ENCODE measurements around the gene ATG13. TPM values are rescaled to one million over a fixed set of nuclear protein-coding genes. Genes with fewer than 3 reads are reported as not detected.

Gene ATG13
- polyA plus RNA-seq, 3 donors = 60.8 to 79.8 (median 70.3) TPM

DNA sequence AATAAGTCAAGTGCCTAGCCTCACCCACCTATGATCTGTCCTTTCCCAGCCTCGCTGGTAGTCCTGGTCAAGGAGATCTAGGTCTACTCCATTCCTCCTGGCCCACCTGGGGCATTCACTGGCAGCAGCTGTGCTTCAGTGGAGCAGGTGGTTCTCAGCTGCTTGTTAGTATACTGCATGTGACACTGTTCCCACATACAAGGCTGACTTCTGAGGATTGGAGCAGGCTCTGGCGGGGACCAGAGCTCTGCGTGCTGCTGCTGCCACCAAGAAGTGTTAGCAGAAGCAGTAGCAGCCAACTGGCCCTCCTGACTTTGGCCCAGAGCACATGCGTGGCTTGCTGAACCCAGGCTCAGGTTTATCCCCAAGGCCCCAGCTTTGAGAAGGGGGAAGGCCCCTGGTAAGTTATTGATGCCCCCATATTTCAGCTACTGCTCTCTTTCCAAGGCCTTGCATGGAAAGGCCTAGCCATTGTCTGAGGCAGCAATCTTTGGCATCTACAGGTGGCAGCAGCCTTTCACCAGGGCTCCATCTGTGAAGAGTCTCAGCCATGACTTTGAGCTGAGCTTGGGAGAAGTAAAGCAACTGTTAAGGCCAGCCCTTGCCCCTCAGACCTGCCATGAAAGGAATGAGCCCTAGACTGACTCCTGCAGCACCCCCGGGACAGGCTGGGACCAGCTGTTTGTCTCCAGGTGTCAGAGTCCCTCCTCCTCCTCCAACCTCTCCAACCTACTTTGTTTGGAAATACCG lies 56.5 kb downstream of the ATG13 start:
- DNase-seq = no peak

DNA sequence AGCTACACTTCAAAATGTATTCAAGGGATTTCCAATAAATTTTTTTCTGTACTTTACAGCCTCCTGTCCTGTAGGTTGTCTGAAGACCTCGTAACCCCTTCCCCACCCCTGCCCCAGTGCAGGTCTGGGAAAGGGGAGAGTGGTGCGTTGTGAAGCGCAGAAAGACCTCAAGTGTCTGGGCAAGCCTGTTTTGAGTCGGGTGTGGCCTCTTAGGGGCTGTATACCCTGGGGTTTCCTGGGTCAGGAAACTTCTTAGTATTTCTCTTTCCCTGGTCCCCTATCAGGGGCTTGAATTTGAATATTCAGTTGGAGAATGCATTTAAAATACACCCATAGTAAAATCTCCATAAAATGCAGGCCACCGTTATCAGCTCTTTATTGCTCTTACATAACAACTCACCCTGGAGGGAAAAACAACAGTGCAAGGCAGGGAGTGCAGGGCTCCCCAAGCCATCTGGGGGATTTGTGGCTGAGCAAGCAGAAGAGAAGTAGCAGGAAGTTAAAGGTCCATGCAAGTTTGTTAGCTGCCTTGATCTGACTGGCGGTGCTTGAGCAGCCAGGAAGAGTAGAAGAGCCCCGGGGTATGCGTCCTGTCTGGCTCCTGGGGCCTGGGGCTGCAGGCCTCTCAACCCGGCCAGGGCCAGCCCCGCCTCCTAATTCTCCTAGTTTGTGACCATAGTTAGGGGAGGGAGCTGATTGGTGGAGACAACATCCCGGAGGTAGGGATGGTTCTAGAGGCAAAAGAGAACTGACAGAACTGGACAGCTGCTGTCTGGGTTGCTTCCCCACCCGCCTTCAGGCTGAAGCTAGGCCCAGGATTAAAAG lies 57.3 kb downstream of the ATG13 start:
- DNase-seq = no peak

DNA sequence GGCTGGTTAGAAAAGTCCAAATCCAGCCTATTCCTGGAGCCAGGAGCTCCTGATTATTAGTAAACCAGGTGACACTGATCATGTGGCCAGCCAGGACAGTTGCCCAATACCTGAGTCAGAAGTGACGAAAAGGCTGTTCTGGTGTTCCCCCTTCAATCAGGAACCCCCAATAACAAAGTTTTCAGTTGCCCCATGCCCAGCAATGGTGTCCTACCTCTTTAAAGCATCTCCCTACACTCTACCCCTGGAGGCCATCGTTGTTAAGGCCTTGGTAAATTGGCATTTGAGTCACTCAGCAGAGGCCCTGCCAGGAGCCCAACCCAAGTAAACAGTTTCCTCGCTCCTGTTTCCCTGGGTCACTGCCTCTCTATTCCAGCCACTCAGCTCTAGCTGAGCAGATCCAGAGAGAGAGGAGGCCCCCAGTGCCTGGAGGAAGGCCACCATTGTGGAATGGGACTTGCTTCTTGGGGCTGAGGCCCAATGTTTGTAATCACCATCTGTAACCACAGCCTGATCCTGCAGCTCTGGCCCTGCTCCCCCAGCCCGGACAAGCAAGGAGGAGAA lies 58.0 kb downstream of the ATG13 start:
- no peak for DNase-seq

DNA sequence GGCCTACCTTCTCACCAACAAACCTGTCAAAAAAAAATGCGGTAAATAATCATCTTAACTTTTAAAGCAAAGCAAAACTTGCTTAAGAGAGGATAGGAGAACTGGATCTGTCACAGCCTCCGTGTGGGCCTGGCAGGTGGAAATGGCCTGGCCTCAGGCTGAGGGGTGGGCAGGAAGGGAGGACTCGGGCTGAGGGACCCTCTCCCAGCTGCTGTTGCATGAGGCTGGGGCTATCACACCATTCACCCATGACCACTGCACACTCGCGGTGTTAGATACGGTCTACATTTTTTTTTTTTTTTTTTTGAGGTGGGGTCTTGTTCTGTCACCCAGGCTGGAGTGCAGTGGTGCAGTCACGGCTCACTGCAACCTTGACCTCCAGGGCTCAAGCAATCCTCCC lies 58.6 kb downstream of the ATG13 start:
- no peak for DNase-seq

DNA sequence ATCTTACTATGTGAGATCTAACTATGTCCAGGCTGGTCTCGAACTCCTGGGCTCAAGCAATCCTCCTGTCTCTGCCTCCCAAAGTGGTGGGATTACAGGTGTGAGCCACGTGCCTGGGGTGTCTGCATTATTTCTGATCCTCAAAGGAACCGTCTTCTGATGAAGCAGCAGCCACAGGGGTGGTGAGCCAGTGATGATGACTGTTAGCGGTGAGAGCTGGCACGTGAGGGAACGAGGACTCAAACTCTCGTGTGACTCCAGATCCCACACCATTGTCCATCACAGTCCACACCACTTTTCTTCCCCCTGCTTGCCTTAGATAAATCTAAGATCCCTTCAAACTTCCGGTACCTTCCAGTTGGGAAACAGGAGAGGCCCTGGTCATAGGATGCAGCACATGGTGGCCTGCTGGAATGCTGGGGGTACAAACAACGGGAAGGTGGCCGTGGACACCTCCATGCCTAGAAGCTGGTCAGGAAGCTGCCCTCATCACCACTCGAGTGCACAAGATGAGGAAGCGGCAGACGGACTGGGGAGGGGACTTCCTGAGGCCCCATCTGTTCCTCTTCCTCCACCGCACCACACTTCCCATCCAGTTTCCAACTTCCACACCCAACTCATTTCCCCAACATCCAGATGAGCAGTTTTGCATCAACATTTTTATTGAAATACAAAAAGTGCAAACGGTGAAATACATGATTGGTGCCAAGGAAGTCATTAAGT lies 59.2 kb downstream of the ATG13 start:
- DNase-seq = no peak

DNA sequence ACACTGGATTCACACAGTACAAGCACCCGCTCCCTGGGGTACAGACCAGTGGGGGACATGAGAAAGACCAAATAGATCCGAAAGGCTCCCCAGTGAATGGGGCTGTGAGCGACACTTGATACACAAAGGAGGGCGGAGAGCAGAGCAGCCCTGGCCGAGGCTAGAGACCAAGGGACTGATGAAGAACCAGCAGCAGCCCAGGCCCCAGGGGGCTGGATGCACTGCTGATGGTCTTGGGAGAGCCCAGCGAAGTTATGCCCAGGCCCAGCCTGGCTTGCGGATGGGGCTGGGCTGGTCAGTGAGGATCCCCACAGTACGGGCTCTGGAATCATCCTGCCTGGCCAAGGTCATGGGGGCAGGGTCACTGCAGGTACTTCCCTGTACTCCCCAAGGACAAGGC lies 59.8 kb downstream of the ATG13 start:
- no peak for DNase-seq

DNA sequence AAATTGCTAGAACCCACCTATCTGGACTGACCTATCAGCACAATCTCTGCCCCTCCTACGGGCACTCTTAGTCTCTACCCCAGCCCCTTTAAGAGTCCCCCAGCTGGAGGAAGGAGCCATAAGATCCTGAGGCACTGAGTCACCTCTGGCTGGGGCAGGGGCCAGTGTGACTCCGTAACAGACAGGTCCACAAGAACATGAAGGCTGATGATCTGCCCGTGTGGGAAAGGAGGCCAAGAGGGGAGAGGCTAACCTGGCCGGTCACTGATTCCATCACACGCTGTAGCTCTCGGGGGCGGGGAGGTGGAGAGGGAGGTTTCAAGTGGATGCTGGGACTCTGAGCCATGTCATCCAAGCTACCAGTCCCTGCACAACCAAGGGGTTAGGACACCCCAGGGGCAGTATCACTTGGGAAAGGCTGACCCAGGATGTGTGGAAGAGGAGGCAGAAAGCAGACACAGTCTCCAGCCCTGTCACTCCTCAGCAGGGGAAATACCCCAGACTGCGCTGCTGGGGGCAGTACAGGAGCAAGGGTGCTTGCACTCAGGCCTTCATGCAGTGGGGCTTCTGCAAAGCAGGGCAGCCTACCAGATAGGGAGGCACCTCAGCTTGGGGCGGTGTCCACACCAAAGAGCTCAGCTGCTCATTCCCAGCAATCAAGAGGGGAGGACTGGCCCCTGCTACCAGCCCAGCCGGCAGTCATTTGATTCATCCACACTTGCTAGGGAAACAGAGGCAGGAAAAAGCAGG lies 60.8 kb downstream of the ATG13 start:
- DNase-seq = no peak

DNA sequence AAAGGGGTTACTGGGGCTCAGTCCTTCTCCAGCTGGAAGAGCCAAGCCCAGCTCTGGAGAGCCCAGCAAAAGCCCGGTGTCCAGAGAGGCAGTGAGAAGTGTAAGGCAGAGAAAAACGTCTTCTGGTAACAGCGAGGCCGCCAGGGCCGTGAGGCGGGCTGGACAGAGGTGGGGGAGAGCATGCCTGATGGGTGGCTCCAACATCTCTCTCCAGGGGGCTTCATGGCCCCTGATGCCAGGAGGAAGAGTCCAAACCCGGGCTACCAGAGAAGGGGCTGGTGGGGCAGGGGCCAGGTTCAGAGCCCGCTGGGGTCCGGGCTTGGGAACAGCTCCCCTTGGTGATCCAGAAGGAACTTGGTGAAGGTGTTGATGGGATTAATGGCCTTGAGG lies 61.4 kb downstream of the ATG13 start:
- DNase-seq = no peak

DNA sequence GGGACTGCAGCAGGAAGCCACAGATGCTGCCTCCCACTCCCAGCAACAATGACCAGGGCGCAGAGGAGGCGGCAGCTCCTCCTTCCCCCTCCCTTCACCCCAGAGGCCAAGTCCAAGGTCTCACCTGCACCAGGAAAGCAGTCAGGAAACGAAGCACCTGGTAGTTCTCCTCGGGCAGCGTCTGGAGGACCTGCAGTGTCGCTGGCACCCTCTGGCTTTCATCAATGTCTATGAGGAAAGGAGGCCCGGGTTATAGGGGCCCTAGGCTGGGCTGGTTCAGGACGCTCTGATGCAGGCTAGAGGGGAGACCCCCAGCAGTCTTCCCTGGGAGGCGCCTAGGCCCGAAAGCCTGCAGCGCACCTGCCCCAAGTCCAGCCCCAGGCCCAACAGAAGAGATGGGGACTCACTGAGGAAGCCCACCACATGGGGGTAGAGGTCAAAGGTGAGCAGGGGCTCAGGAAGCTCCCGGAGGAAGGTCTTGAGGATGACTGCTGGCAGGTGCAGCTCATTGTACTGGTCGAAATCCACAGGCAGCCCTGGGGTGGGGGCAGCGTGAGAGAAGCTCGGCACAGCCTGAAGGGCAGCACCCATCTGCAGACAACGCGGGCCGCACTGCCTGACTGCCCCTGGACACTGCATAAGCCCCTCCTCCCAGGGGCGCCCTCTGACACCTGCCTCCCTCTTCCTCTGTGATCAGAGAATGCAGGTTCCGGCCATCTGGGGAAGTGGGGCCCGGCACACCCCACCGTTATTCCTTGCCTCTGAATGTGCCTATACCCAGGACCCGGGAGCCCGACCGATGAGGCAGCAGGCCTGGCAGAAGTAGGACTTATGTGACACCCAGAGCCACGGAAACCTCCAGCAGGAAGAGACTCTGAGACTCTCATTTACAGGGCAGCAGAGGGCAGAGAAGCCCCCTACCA lies 62.1 kb downstream of the ATG13 start:
- no peak for DNase-seq

DNA sequence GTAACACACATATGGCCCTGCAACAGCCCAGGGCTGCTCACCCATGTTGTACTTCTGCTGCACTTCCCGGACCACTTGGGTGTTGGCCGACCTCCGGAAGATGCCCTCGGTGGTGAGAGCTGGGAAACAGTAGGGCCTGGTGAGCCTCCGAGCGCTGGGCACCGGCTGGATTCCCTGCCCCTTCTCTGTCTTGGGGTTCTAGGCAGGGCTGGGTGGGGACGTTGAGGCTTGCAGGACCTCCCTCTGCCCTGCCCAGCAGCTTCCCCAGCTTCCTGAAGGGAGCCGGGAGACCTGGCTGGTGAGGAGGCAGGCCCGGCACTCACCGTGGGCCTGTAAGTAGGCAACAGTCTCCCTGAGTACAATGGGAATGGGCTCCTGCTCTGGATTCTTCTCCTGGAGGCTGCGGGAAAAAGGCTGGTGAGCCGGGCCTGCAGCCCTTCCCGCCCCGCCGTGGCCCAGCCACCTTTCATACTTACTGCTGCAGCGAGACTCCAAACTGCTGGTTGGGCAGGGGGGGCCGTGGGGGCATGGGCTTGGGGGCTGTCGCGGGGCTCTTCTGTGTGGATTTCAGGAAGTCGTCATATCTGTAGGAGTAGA lies 62.9 kb downstream of the ATG13 start:
- no peak for DNase-seq

DNA sequence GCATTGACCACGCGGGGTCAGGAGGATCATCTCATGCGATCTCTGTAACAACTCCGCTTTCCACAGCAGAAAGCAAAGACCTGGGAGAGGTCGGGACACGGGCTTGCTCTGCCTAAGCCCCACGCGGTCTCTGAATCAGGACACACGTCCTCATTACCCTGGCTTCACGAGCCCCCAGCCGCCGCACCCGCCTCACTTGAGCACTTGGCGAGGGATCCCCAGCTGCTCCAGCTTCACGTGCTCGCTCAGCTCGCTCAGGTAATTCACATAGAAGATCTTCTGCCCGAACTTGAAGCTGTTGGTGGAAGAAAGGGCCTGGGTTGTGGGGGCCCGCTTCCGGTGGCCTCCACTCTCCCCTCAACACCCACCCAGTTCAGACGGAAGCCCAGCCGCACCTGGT lies 63.5 kb downstream of the ATG13 start:
- no peak for DNase-seq

DNA sequence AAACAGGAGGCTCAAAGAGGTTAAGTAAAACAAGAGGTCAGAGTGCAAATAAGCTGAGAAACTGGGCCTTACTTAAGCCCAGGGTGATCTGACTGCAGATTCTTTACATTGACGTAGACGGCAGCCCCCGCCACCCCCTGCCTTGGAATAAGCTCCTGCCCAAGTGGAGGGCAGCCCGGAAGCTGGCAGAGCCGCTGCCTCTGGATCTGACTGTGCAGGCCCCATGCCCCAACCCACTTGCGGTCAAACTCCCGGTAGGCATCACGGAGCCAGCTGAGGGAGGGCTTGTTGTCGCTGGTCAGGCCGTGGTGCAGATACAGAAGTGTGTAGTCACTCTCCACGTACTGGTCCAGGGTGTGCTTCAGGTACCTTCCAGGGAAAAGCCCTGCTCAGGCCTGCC lies 64.5 kb downstream of the ATG13 start:
- DNase-seq = no peak

DNA sequence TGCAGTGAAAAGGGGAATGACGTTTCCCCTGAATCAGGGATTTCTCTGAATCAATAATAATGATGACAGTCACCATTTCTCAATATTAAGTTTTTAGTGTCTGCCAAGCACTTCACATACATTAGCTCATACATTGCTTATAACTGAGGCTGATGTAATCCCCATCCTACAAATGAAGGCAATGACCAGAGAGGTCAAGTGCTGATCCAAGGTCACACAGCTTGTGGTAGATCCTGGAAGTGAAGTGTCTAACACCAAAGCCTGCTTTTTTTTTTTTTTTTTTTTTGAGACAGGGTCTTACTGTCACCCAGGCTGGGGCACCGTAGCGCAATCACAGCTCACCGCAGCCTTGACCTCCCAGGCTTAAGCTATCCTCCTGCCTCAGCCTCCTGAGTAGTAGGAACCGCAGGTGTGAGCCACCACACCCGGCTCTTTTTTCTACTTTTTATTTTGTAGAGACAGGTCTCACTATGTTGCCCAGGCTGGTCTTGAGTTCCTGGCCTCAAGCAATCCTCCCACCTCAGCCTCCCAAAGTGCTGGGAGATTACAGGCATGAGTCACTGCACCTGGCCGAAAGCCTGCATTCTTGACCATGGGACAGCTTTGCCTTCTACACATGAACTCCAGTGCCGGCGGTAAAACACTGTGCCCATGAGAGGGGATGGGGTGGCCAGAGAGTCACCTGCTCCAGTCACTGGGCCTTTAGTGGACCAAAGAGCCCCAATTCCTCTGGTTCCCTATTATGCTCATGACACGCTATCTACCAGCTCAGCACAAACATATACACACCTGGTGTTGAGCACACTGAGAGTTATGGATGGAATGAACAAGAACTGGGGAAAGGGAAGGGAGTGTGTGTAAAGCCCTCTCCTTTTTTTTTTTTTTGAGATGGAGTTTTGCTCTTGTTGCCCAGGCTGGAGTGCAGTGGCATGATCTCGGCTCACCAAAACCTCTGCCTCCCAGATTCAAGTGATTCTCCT lies 65.7 kb downstream of the ATG13 start:
- no peak for DNase-seq

DNA sequence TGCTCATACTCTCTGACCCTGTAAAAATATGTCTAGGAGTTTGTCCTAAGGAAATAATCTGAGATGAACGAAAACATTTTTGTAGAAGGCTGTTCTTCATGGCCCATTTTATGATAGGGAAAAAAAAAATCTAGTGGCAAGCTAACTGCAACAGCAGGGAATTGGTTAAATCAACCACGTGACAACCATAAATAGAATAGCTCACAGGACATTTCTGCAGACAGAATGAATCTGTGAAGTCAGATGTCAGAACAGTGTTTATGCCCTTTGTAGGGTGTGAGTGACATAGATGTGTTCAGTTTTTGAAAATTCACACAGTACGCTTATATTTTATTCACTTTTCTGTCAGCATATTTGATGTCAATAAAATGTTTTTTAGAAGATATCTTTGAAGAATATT lies 67.0 kb downstream of the ATG13 start:
- no peak for DNase-seq

DNA sequence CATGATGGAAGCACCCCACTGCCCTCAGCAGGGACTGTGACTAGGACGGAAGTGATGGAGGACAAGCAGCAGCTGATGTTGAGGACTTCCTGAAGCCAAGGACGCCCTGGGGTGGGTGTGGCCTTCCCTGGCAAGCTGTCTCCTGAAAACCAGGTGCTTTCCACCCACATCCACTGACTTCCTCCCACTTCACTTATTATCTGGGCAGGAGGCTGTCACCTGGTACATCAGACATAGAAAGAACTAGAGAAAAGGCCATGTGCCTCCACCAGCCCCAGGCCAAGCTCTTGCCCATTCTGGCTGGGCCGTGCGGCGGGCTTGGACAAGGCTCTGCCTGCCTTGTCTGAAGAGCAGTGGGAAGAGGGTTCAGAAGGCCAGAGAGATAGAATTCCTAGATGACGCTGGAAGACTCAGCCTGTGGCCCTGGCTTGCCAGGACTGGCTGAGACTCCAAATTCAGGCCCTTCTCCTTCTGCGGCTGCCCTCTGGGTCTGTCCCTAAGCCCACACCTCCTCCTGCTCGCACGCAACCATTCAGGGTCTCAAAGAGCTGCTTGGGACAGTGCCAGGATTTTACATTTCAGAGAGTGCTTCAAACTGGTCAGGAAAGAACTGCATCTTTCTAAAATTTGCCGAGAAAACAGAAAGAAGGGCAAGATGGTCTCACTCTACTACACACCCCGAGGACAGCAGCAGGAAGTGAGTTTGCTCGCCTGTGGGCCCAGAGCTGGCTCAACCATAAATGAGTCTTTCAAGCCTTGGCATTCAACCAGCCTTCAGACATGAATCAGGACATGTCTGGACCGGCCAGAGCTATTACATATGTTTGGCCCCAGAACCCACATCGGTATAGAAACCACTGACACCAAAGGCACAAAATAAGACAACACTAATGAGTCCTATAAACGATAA lies 69.8 kb downstream of the ATG13 start:
- no peak for DNase-seq

DNA sequence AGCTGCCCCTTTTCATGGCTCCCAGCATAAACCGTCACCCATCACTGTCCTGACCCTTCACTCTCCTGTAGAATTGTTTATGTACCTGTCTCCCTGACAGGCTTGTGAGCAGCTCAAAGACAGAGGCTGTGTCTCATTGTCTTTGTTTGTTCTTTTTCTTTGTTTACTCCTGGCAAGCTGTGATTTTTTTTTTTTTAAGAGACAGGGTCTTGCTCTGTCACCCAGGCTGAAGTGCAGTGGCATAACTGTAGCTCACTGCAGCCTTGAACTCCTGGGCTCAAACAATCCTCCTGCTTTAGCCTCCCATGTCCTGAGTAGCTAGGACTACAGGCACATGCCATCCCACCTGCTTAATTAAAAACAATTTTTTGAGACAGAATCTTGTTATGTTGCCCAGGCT lies 73.3 kb downstream of the ATG13 start:
- no peak for DNase-seq

DNA sequence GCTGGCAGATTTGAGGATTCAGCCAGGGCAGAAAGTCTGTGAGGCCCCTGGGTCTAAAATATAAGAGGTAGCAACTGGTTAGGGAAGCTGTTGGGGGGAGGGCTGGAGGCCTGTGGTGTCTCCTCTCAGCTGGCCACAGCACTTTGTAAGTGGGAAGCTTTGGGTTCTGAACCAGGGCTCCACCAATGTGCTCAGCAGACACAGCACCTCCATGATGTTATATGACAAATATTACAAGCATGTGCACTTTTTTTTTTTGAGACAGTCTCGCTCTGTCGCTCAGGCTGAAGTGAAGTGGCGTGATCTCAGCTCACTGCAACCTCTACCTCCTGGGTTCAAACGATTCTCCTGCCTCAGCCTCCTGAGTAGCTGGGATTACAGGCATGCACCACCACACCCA lies 75.1 kb downstream of the ATG13 start:
- no peak for DNase-seq

DNA sequence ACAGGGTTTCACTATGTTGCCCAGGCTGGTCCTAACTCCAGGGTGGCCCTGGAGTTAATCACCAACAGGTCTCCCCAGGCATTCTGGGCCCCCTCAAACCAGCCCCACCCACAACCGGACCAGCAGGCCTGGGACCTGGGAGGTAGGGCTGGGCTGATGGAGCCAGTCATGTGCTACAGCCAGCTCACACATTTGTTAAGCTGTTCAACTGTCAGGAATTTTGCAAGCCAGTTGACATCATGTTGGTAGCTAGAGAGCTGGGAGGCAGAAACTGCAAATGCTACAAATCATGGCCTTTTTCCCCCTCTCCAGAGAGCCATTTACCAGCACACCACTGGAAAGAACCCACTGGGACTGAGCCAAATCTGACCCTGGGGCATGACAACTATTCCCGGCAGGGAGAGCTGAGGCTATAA lies 76.3 kb downstream of the ATG13 start:
- DNase-seq = no peak
